K562 (cell line): ENCODE measurements around the gene PLEKHH2. TPM values are rescaled to one million over a fixed set of nuclear protein-coding genes. Genes with fewer than 3 reads are reported as not detected.

Experiments
- CBX1 ChIP-seq: sonication (generic); IDR thresholded peaks from 2 replicates; pipeline ENCODE4 v1.6.1; 2016; ENCODE audit warnings: antibody characterized with exemption, low read depth, mild to moderate bottlenecking
- POU5F1 ChIP-seq: fragments of 150-350 bp; IDR thresholded peaks from 2 replicates; pipeline ENCODE4 v1.6.1; 2014; ENCODE audit warnings: borderline replicate concordance, low read length, low read depth, mild to moderate bottlenecking; ENCODE audit not compliant: partially characterized antibody
- SLC30A9 ChIP-seq: fragments of 250-450 bp; sonication (Bioruptor Pico); IDR thresholded peaks from 2 replicates; pipeline ENCODE4 v1.8.0; 2022; ENCODE audit warnings: mild to moderate bottlenecking, moderate library complexity
- ZNF444 ChIP-seq: fragments of 250-450 bp; sonication (Bioruptor Pico); IDR thresholded peaks from 2 replicates; pipeline ENCODE4 v1.4.0; 2020; ENCODE audit warnings: mild to moderate bottlenecking, moderate library complexity
- polyA plus RNA-seq, 8 experiments: library from polyadenylated mRNA; depleted of rRNA in 4 of 8; stranded (reverse) in 5 of 8; unstranded in 3 of 8; fragments of >200 nt; fragmentation: Nextera tagmentation in 2 of 8; fragmentation: Illumina TruSeq in 1 of 8; extraction: Ambion mirVana in 2 of 8; extraction: Trizol in 1 of 8; gene quantifications; 2 replicates each; pipeline versions ENCODE4 v1.2.1 to v1.2.3, GENCODE V29; 2011 to 2014; ENCODE audit warnings: inconsistent platforms in 1 of 8, missing spikeins in 1 of 8
- total RNA-seq, 7 experiments: library from RNA; depleted of rRNA in 6 of 7; stranded (reverse); fragments of >200 nt in 6 of 7; fragmentation: Illumina TruSeq in 2 of 7; extraction: Trizol in 2 of 7; gene quantifications; 2 replicates each; pipeline versions ENCODE4 v1.2.1 to v1.2.3, GENCODE V29; 2011 to 2021; ENCODE audit warnings: low replicate concordance in 1 of 7
- TF ChIP-seq, protein P1 (sequence below), 2 experiments: fragments of 450-650 bp; IDR thresholded peaks; 2 replicates each; pipeline ENCODE4 v1.6.1; 2018; ENCODE audit warnings: mild to moderate bottlenecking in 2 of 2, low read depth in 1 of 2; ENCODE audit not compliant: partially characterized antibody in 2 of 2
- TF ChIP-seq, protein P2 (sequence below): fragments of 450-650 bp; formaldehyde crosslinking; IDR thresholded peaks from 2 replicates; pipeline ENCODE4 v1.4.0; 2022; ENCODE audit warnings: missing genetic modification characterization
- TF ChIP-seq, protein P3 (sequence below): IDR thresholded peaks from 3 replicates; pipeline ENCODE4 v1.6.1; 2011; ENCODE audit warnings: borderline replicate concordance, mild to moderate bottlenecking; ENCODE audit not compliant: insufficient read length, insufficient read depth
- TF ChIP-seq, protein P4 (sequence below): fragments of 450-650 bp; IDR thresholded peaks from 2 replicates; pipeline ENCODE4 v1.6.1; 2017; ENCODE audit warnings: antibody characterized with exemption

The PLEKHH2 gene
- total and polyA plus RNA-seq, 9 of the 15 experiments (the other 6 are each of a cell fraction or from before 2014, with no cell fraction given): 0.77 to 13.5 (median 2.7) TPM

DNA sequence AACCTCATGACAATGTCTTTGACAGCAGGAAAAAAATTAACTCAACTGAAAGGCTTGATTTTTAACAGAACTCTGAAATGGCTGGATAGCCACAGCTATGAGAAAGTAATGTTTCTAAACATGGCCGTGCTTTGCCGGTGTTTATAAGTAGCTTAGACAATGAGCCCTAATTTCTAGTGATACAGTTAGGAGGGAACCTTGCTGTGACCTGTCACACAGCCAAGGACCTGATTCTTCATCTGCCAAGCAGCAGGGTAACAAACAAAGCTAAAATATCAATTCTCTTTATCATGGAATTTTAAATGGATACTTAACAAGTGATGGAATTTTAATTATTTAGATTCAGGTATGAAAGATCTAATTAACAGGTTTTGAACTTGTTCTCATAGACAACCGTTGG, 112.5 kb downstream of the PLEKHH2 start (continued):
- TF ChIP-seq, protein P1, sequence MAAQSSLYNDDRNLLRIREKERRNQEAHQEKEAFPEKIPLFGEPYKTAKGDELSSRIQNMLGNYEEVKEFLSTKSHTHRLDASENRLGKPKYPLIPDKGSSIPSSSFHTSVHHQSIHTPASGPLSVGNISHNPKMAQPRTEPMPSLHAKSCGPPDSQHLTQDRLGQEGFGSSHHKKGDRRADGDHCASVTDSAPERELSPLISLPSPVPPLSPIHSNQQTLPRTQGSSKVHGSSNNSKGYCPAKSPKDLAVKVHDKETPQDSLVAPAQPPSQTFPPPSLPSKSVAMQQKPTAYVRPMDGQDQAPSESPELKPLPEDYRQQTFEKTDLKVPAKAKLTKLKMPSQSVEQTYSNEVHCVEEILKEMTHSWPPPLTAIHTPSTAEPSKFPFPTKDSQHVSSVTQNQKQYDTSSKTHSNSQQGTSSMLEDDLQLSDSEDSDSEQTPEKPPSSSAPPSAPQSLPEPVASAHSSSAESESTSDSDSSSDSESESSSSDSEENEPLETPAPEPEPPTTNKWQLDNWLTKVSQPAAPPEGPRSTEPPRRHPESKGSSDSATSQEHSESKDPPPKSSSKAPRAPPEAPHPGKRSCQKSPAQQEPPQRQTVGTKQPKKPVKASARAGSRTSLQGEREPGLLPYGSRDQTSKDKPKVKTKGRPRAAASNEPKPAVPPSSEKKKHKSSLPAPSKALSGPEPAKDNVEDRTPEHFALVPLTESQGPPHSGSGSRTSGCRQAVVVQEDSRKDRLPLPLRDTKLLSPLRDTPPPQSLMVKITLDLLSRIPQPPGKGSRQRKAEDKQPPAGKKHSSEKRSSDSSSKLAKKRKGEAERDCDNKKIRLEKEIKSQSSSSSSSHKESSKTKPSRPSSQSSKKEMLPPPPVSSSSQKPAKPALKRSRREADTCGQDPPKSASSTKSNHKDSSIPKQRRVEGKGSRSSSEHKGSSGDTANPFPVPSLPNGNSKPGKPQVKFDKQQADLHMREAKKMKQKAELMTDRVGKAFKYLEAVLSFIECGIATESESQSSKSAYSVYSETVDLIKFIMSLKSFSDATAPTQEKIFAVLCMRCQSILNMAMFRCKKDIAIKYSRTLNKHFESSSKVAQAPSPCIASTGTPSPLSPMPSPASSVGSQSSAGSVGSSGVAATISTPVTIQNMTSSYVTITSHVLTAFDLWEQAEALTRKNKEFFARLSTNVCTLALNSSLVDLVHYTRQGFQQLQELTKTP (IDR thresholded peaks at IDR 0.05; ENCODE audit: low read depth in 1 of 2, partially characterized antibody in 2 of 2): no peak
- no peak for TF ChIP-seq CBX1
- no peak for TF ChIP-seq POU5F1
- TF ChIP-seq, protein P2, sequence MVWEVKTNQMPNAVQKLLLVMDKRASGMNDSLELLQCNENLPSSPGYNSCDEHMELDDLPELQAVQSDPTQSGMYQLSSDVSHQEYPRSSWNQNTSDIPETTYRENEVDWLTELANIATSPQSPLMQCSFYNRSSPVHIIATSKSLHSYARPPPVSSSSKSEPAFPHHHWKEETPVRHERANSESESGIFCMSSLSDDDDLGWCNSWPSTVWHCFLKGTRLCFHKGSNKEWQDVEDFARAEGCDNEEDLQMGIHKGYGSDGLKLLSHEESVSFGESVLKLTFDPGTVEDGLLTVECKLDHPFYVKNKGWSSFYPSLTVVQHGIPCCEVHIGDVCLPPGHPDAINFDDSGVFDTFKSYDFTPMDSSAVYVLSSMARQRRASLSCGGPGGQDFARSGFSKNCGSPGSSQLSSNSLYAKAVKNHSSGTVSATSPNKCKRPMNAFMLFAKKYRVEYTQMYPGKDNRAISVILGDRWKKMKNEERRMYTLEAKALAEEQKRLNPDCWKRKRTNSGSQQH (CRISPR knock-in tag): no peak
- TF ChIP-seq, protein P3, sequence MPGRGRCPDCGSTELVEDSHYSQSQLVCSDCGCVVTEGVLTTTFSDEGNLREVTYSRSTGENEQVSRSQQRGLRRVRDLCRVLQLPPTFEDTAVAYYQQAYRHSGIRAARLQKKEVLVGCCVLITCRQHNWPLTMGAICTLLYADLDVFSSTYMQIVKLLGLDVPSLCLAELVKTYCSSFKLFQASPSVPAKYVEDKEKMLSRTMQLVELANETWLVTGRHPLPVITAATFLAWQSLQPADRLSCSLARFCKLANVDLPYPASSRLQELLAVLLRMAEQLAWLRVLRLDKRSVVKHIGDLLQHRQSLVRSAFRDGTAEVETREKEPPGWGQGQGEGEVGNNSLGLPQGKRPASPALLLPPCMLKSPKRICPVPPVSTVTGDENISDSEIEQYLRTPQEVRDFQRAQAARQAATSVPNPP: no peak
- TF ChIP-seq SLC30A9: no peak
- TF ChIP-seq, protein P4, sequence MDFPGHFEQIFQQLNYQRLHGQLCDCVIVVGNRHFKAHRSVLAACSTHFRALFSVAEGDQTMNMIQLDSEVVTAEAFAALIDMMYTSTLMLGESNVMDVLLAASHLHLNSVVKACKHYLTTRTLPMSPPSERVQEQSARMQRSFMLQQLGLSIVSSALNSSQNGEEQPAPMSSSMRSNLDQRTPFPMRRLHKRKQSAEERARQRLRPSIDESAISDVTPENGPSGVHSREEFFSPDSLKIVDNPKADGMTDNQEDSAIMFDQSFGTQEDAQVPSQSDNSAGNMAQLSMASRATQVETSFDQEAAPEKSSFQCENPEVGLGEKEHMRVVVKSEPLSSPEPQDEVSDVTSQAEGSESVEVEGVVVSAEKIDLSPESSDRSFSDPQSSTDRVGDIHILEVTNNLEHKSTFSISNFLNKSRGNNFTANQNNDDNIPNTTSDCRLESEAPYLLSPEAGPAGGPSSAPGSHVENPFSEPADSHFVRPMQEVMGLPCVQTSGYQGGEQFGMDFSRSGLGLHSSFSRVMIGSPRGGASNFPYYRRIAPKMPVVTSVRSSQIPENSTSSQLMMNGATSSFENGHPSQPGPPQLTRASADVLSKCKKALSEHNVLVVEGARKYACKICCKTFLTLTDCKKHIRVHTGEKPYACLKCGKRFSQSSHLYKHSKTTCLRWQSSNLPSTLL: no peak
- TF ChIP-seq ZNF444 (CRISPR knock-in tag): no peak
